ENCODE results near the gene SREBF1. TPM values are rescaled to one million over a fixed set of nuclear protein-coding genes. Genes with fewer than 3 reads are reported as not detected.

SREBF1 gene
- total and polyA plus RNA-seq, 2 of the 4 experiments (the other 2 are of a cell fraction), result 3.4 to 20.4 TPM

DNA sequence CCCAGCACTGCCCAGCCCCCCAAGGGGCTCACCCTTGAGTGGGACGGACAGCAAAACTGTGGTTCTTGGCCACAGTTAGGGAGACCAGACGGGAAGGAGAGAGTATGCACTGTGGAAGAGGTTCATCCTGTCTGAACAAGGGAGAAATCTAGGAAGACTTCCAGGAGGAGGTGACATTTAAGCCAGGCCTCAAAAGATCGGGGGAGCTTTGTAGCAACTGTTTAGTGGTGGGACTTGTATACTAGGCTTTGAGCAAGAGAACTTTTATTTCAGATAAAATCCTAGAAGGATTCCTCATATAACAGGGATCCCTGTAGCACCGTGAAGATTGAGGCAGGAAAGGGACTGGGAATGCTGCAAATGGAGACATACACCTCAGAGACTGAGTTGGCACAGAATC is 30.8 kb downstream of the SREBF1 start:
- POLR2A ChIA-PET (ENCODE audit: unreplicated experiment), result no interaction called here
- H4K20me1 ChIP-seq (ENCODE audit: insufficient read depth, low read length), result peaks cover 43% of the 10 kb centered on the region
- 100% methylated on average over 1 of the region's 4 CpGs; no CpG with 5 or more reads in 1 of the 2 experiments for WGBS, 2 experiments (ENCODE audit: extremely low coverage in 2 of 2, insufficient read length in 1 of 2)

More for the DNA sequence above, 30.8 kb downstream of the SREBF1 start:
- Histone ChIP-seq H3K18ac (ENCODE audit: low read depth, low read length) (no peak overlapping the region), H3K27me3 (ENCODE audit: control insufficient read depth, insufficient read depth, low read length) (no peaks in the 10 kb centered on the region), H3K4me2 (ENCODE audit: low read depth, low read length) (no peak overlapping the region), H3K14ac (replicated peaks; ENCODE audit: low read depth, low read length) (no peak overlapping the region), H3K4me1 (ENCODE audit: control insufficient read depth, insufficient read depth, low read length) (peaks cover 7% of the 10 kb centered on the region), H4K91ac (ENCODE audit: insufficient read depth, low read depth, low read length) (no peak overlapping the region), H3K9me3 (ENCODE audit: control insufficient read depth, insufficient read depth, low read length) (no peaks in the 10 kb centered on the region), H3K4me3 (ENCODE audit: insufficient read depth, low read depth, low read length) (no peak overlapping the region), H4K5ac (ENCODE audit: low read depth, low read length) (no peak overlapping the region), H3K79me1 (ENCODE audit: low read depth in 1 of 2, low read length in 2 of 2) (peaks cover 9 to 57% of the 10 kb centered on the region in 2 experiments; a peak in 2 of 4 replicates), H3K9ac (ENCODE audit: low read depth, low read length) (no peak overlapping the region), H3K4ac (ENCODE audit: low read depth, low read length) (no peak overlapping the region), H2BK5ac (ENCODE audit: low read depth, low read length, poor library complexity, severe bottlenecking) (no peak overlapping the region), H3K36me3 (ENCODE audit: control insufficient read depth, insufficient read depth, low read length) (peaks cover 61% of the 10 kb centered on the region), H2BK15ac (ENCODE audit: low read depth, low read length) (no peak overlapping the region), H3K27ac (ENCODE audit: insufficient read depth, low read length) (no peak overlapping the region), H3K23ac (ENCODE audit: low read depth, low read length) (no peak overlapping the region), H2AFZ (replicated peaks; ENCODE audit: low read length, poor library complexity) (no peak overlapping the region), H2BK20ac (ENCODE audit: low read depth, low read length) (no peak overlapping the region), H3K56ac (ENCODE audit: extremely low read depth, insufficient read depth, low read length) (no peak overlapping the region), H3K9me1 (ENCODE audit: insufficient read depth, low read length) (no peaks in the 10 kb centered on the region), H4K8ac (ENCODE audit: low read depth in 2 of 2, low read length in 2 of 2) (no peak overlapping the region), H2AK9ac (replicated peaks; ENCODE audit: low read depth, low read length, poor library complexity) (no peak overlapping the region), H2AK5ac (ENCODE audit: low read depth, low read length) (no peak overlapping the region), H2BK120ac (ENCODE audit: low read depth, low read length) (no peak overlapping the region)
- DNase-seq (no peak), ATAC-seq (ENCODE audit: low read depth) (no peak)
- in situ Hi-C loops (cut with MboI; ENCODE audit: low sequenced_read_pairs), result no loop called here
- dilution Hi-C loops (cut with HindIII; ENCODE audit: low sequenced_read_pairs, unreplicated experiment), result no loop called here
- no peak for TF ChIP-seq CEBPB (IDR thresholded peaks at IDR 0.05; ENCODE audit: low read depth, low read length)
- TF ChIP-seq, protein P1, sequence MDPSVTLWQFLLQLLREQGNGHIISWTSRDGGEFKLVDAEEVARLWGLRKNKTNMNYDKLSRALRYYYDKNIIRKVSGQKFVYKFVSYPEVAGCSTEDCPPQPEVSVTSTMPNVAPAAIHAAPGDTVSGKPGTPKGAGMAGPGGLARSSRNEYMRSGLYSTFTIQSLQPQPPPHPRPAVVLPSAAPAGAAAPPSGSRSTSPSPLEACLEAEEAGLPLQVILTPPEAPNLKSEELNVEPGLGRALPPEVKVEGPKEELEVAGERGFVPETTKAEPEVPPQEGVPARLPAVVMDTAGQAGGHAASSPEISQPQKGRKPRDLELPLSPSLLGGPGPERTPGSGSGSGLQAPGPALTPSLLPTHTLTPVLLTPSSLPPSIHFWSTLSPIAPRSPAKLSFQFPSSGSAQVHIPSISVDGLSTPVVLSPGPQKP (IDR thresholded peaks at IDR 0.05; ENCODE audit: borderline replicate concordance, low read depth, low read length), result no peak
- TF ChIP-seq POLR2A (IDR thresholded peaks at IDR 0.05; ENCODE audit: low read depth, low read length), result no peak
- TF ChIP-seq MAFK (IDR thresholded peaks at IDR 0.05; ENCODE audit: low read depth, low read length), result no peak
- no peak for TF ChIP-seq SMC3 (IDR thresholded peaks at IDR 0.05; ENCODE audit: low read depth, low read length)
- TF ChIP-seq BHLHE40 (IDR thresholded peaks at IDR 0.05; ENCODE audit: low read depth, low read length), result no peak
- TF ChIP-seq RFX5 (IDR thresholded peaks at IDR 0.05; ENCODE audit: low read depth, low read length), result no peak
- TF ChIP-seq, protein P2, sequence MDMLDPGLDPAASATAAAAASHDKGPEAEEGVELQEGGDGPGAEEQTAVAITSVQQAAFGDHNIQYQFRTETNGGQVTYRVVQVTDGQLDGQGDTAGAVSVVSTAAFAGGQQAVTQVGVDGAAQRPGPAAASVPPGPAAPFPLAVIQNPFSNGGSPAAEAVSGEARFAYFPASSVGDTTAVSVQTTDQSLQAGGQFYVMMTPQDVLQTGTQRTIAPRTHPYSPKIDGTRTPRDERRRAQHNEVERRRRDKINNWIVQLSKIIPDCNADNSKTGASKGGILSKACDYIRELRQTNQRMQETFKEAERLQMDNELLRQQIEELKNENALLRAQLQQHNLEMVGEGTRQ (IDR thresholded peaks at IDR 0.05; ENCODE audit: low read depth, low read length), result no peak
- TF ChIP-seq FOS (IDR thresholded peaks at IDR 0.05; ENCODE audit: low read depth, low read length), result no peak
- no peak for TF ChIP-seq RCOR1 (IDR thresholded peaks at IDR 0.05; ENCODE audit: insufficient replicate concordance, low read length)
- no peak for TF ChIP-seq RAD21 (IDR thresholded peaks at IDR 0.05; ENCODE audit: low read length)
- TF ChIP-seq MXI1 (IDR thresholded peaks at IDR 0.05; ENCODE audit: borderline replicate concordance, low read depth, low read length), result no peak
- intact Hi-C loops (cut with micrococcal nuclease), result no loop called here
- no TSS peak for BruUV-seq (replicated peaks)
- CTCF ChIA-PET, result no interaction called here

Measured in IMR-90 (cell line).